Islet precursor cell (in vitro differentiated cells): ENCODE data around the gene ZDHHC11.
"Not testable (repeated sequence)": the region's sequence is repeated elsewhere in the genome, so short reads cannot be mapped to it uniquely, and the experiment has no call there.

Experiments used
- DNase-seq: peaks from one replicate; pipeline ENCODE4 v3.0.0-alpha.2; 2018

ZDHHC11 gene

GRCh38 chr5:798505-799138 lies 52.2 kb downstream of the ZDHHC11 start:
- DNase-seq = not testable (repeated sequence)

GRCh38 chr5:797986-798385 lies 52.8 kb downstream of the ZDHHC11 start:
- not testable (repeated sequence) for DNase-seq

- DNase-seq = not testable (repeated sequence)
These were observed 54.9 kb downstream of the ZDHHC11 start for GRCh38 chr5:795873-796272.

- not testable (repeated sequence) for DNase-seq
These were observed 55.8 kb downstream of the ZDHHC11 start for GRCh38 chr5:794948-795347.

- DNase-seq = peak; percentile 44
These were observed 62.1 kb downstream of the ZDHHC11 start for GRCh38 chr5:788703-789102.

GRCh38 chr5:787857-788233 lies 62.9 kb downstream of the ZDHHC11 start:
- DNase-seq = peak; percentile 22

GRCh38 chr5:787224-787856 lies 63.4 kb downstream of the ZDHHC11 start:
- DNase-seq = peak; percentile 42

GRCh38 chr5:785181-785705 lies 65.5 kb downstream of the ZDHHC11 start:
- DNase-seq = peak; percentile 49

GRCh38 chr5:784428-785177 lies 66.2 kb downstream of the ZDHHC11 start, which contains the start of gene ZDHHC11B:
Gene ZDHHC11B (minus strand): TSS chr5:784729. CDS start chr5:766919, 17,810 bp downstream.
- peak; percentile 96 for DNase-seq

GRCh38 chr5:783881-784427 lies 66.8 kb downstream of the ZDHHC11 start:
- peak; percentile 65 for DNase-seq

GRCh38 chr5:783049-783802 lies 67.6 kb downstream of the ZDHHC11 start:
- not testable (repeated sequence) for DNase-seq

GRCh38 chr5:782356-782755 lies 68.4 kb downstream of the ZDHHC11 start:
- not testable (repeated sequence) for DNase-seq

GRCh38 chr5:780571-780970 lies 70.2 kb downstream of the ZDHHC11 start:
- DNase-seq = peak; percentile 33

- peak; percentile 24 for DNase-seq
These were observed 71.8 kb downstream of the ZDHHC11 start for GRCh38 chr5:778967-779366.

GRCh38 chr5:778421-778820 lies 72.4 kb downstream of the ZDHHC11 start:
- peak; percentile 16 for DNase-seq

GRCh38 chr5:777756-778161 lies 73.0 kb downstream of the ZDHHC11 start:
- peak; percentile 46 for DNase-seq

- peak; percentile 43 for DNase-seq
These were observed 73.7 kb downstream of the ZDHHC11 start for GRCh38 chr5:776862-777711.

- DNase-seq = peak; percentile 53
These were observed 74.6 kb downstream of the ZDHHC11 start for GRCh38 chr5:775961-776861.

GRCh38 chr5:775595-775960 lies 75.2 kb downstream of the ZDHHC11 start:
- DNase-seq = not testable (repeated sequence)

GRCh38 chr5:774854-775505 lies 75.8 kb downstream of the ZDHHC11 start:
- peak; percentile 49 for DNase-seq
